Activated CD8-positive, alpha-beta memory T cell treated with anti-CD3 and anti-CD28 coated beads, Interleukin-2, amount 50 U/mL, for 24 hours (primary cell): ENCODE results near the gene ROR1.

Experiments
- DNase-seq: peaks from one replicate; pipeline ENCODE4 v3.0.0-alpha.2; 2020; ENCODE audit errors: extremely low read depth

ROR1 gene

GRCh38 chr1:63909526-63909925 is 135.7 kb downstream of the ROR1 start:
- no peak for DNase-seq

GRCh38 chr1:63911049-63911448 is 137.2 kb downstream of the ROR1 start:
- DNase-seq, result no peak

GRCh38 chr1:63912643-63913042 is 138.8 kb downstream of the ROR1 start:
- DNase-seq, result no peak

- no peak for DNase-seq
These were observed 139.7 kb downstream of the ROR1 start for GRCh38 chr1:63913533-63913932.

GRCh38 chr1:63914241-63914640 is 140.4 kb downstream of the ROR1 start:
- DNase-seq, result no peak

- DNase-seq, result no peak
These were observed 140.9 kb downstream of the ROR1 start for GRCh38 chr1:63914706-63915105.

- DNase-seq, result no peak
These were observed 141.3 kb downstream of the ROR1 start for GRCh38 chr1:63915121-63915520.

- no peak for DNase-seq
These were observed 142.9 kb downstream of the ROR1 start for GRCh38 chr1:63916485-63917360.

GRCh38 chr1:63917571-63918417 is 144.0 kb downstream of the ROR1 start:
- DNase-seq, result no peak

- DNase-seq, result no peak
These were observed 144.7 kb downstream of the ROR1 start for GRCh38 chr1:63918418-63918945.

- no peak for DNase-seq
These were observed 146.6 kb downstream of the ROR1 start for GRCh38 chr1:63920154-63921117.

GRCh38 chr1:63921359-63921758 is 147.5 kb downstream of the ROR1 start:
- DNase-seq, result no peak

GRCh38 chr1:63921802-63922201 is 148.0 kb downstream of the ROR1 start:
- DNase-seq, result no peak

GRCh38 chr1:63922848-63923247 is 149.0 kb downstream of the ROR1 start:
- DNase-seq, result no peak

GRCh38 chr1:63923302-63923701 is 149.5 kb downstream of the ROR1 start:
- DNase-seq, result no peak

- no peak for DNase-seq
These were observed 150.8 kb downstream of the ROR1 start for GRCh38 chr1:63924600-63924999.

GRCh38 chr1:63928186-63929105 is 154.6 kb downstream of the ROR1 start:
- no peak for DNase-seq

GRCh38 chr1:63929106-63929478 is 155.3 kb downstream of the ROR1 start:
- DNase-seq, result no peak

- no peak for DNase-seq
These were observed 157.7 kb downstream of the ROR1 start for GRCh38 chr1:63931468-63931867.

- no peak for DNase-seq
These were observed 160.9 kb downstream of the ROR1 start for GRCh38 chr1:63934697-63935096.
